ENCODE data around the gene TFF3. TPM values are rescaled to one million over a fixed set of nuclear protein-coding genes. Genes with fewer than 3 reads are reported as not detected.

The TFF3 gene
- total and polyA plus RNA-seq, 2 of the 13 experiments (the other 11 are each of a cell fraction or from before 2014, with no cell fraction given): 14.2 to 26.9 TPM

- TF ChIP-seq ZBTB14 (CRISPR knock-in tag; IDR thresholded peaks at IDR 0.05) (no peak), DMAP1 (CRISPR knock-in tag; IDR thresholded peaks at IDR 0.05) (no peak), ZNF768 (CRISPR knock-in tag; IDR thresholded peaks at IDR 0.05) (peak; percentile 46; the same call in 1 of the 2 replicates), WIZ (CRISPR knock-in tag; IDR thresholded peaks at IDR 0.05) (no peak), HNRNPL (IDR thresholded peaks at IDR 0.05; ENCODE audit: low read depth, low read length) (0 out of 2 replicates have a peak, but pooled peaks have one; percentile 60)
Observed at GRCh38 chr21:42291751-42292562, 23.3 kb downstream of the TFF3 start (continued).

DNA sequence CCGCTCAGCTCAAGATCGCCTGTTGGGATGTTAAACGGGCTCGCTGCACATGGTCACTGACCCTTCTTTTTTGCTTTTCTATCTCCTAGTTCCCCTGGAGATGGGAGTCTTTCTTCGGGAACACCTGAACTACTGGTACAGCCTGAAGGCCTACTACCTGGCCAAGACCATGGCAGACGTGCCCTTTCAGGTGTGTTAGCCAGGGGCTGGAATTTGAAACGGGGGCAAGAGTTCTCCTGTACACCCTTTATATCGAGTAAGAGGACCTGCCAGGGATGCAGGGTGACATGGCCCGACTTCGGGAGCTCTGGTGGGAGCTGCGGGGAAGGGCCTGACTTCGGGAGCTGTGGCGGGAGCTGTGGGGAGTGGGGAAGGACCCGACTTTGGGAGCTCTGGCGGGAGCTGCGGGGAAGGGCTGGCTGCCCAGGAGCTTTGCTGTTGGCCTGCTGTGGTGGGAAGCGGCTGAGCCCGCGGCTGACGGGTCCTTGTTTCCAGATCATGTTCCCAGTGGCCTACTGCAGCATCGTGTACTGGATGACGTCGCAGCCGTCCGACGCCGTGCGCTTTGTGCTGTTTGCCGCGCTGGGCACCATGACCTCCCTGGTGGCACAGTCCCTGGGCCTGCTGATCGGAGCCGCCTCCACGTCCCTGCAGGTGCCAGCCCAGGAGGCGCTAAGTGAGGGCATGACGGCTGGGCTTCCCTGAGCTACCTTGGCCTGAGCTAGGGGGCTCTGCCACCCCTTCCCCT is 24.0 kb downstream of the TFF3 start:
- Histone ChIP-seq H3K9me3 (ENCODE audit: low read length) (no peaks in the 10 kb centered on the region), H3K27me3 (ENCODE audit: control insufficient read depth in 1 of 2, insufficient read depth in 2 of 2, low read length in 2 of 2) (peaks cover 3 to 34% of the 10 kb centered on the region in 2 experiments; a peak in 4 of 5 replicates), H3K9ac (ENCODE audit: insufficient read depth, low read depth, low read length) (no peak overlapping the region), H3K4me3 (replicated peaks in 1 of 3; ENCODE audit: insufficient read depth in 1 of 3, low read depth in 2 of 3, low read length in 3 of 3) (no peak overlapping the region), H3K27ac (ENCODE audit: extremely low read length, insufficient read depth, low read length) (no peak overlapping the region), H3K79me2 (ENCODE audit: insufficient read depth, low read length) (no peaks in the 10 kb centered on the region), H3K4me2 (ENCODE audit: low read depth, low read length) (no peak overlapping the region), H3K4me1 (ENCODE audit: insufficient read depth, low read length) (no peaks in the 10 kb centered on the region), H2AFZ (ENCODE audit: low read length) (no peak overlapping the region), H4K20me1 (ENCODE audit: insufficient read depth, low read length) (no peaks in the 10 kb centered on the region; the same call in 1 of the 2 replicates), H3K36me3 (replicated peaks in 1 of 2; ENCODE audit: control insufficient read depth in 1 of 2, insufficient read depth in 2 of 2, low read length in 2 of 2) (no peaks in the 10 kb centered on the region)
- intact Hi-C loops (cut with micrococcal nuclease; ENCODE audit: unreplicated experiment) (no loop called here), in situ Hi-C loops (cut with HindIII; ENCODE audit: extremely low pct_ligation_motif_present, low pct_unique_long_range_greater_than_20kb) (no loop called here)
- ChIA-PET CTCF (ENCODE audit: low intra/inter-chr PET ratio, low total read pairs) (no interaction called here), POLR2A (no interaction called here)
- DNase-seq (ENCODE audit: low spot score) (no peak), ATAC-seq (no peak; the same call in 1 of the 3 replicates), FAIRE-seq (no peak)
- BruUV-seq (replicated peaks): no TSS peak
- WGBS (ENCODE audit: low lambda C conversion rate): 57% methylated on average over 18 of the region's 35 CpGs
- TF ChIP-seq ZNF772 (CRISPR knock-in tag; IDR thresholded peaks at IDR 0.05) (no peak), ZNF670 (CRISPR knock-in tag; IDR thresholded peaks at IDR 0.05; ENCODE audit: borderline replicate concordance) (no peak), CREBL2 (CRISPR knock-in tag; IDR thresholded peaks at IDR 0.05; ENCODE audit: borderline replicate concordance) (no peak), FOXP1 (IDR thresholded peaks at IDR 0.05) (no peak), FOXP1 (CRISPR knock-in tag; IDR thresholded peaks at IDR 0.05) (no peak), RFX5 (IDR thresholded peaks at IDR 0.05; ENCODE audit: low read depth, low read length) (no peak), ATF5 (CRISPR knock-in tag; IDR thresholded peaks at IDR 0.05; ENCODE audit: low read depth) (no peak), GLI4 (CRISPR knock-in tag; IDR thresholded peaks at IDR 0.05; ENCODE audit: borderline replicate concordance) (no peak), ZNF3 (CRISPR knock-in tag; IDR thresholded peaks at IDR 0.05) (no peak), ATF7 (IDR thresholded peaks at IDR 0.05) (peak; percentile 29; the same call in 1 of the 2 replicates), ATF7 (CRISPR knock-in tag; IDR thresholded peaks at IDR 0.05) (no peak)
- TF ChIP-seq, protein P1, sequence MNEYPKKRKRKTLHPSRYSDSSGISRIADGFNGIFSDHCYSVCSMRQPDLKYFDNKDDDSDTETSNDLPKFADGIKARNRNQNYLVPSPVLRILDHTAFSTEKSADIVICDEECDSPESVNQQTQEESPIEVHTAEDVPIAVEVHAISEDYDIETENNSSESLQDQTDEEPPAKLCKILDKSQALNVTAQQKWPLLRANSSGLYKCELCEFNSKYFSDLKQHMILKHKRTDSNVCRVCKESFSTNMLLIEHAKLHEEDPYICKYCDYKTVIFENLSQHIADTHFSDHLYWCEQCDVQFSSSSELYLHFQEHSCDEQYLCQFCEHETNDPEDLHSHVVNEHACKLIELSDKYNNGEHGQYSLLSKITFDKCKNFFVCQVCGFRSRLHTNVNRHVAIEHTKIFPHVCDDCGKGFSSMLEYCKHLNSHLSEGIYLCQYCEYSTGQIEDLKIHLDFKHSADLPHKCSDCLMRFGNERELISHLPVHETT (CRISPR knock-in tag; conservative IDR thresholded peaks at IDR 0.05): no peak
- TF ChIP-seq, protein P2, sequence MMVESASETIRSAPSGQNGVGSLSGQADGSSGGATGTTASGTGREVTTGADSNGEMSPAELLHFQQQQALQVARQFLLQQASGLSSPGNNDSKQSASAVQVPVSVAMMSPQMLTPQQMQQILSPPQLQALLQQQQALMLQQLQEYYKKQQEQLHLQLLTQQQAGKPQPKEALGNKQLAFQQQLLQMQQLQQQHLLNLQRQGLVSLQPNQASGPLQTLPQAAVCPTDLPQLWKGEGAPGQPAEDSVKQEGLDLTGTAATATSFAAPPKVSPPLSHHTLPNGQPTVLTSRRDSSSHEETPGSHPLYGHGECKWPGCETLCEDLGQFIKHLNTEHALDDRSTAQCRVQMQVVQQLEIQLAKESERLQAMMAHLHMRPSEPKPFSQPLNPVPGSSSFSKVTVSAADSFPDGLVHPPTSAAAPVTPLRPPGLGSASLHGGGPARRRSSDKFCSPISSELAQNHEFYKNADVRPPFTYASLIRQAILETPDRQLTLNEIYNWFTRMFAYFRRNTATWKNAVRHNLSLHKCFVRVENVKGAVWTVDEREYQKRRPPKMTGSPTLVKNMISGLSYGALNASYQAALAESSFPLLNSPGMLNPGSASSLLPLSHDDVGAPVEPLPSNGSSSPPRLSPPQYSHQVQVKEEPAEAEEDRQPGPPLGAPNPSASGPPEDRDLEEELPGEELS (CRISPR knock-in tag; IDR thresholded peaks at IDR 0.05): no peak
